GM19372 (cell line): ENCODE data around the gene UBE3A.

Source experiments
- ATAC-seq: cut with Tn5 transposase; IDR thresholded peaks from one replicate; pipeline ENCODE4 v1.9.1; 2021; ENCODE audit warnings: mild to moderate bottlenecking, low read depth, moderate library complexity; ENCODE audit not compliant: unreplicated experiment

UBE3A gene

GRCh38 chr15:25335279-25335678 is 103.5 kb downstream of the UBE3A start:
- no peak for ATAC-seq

- ATAC-seq, result no peak
These were observed 105.8 kb downstream of the UBE3A start for GRCh38 chr15:25333049-25333448.

- no peak for ATAC-seq
These were observed 106.5 kb downstream of the UBE3A start for GRCh38 chr15:25332306-25332705.

GRCh38 chr15:25331860-25332259 is 107.0 kb downstream of the UBE3A start:
- ATAC-seq, result no peak

GRCh38 chr15:25331404-25331803 is 107.4 kb downstream of the UBE3A start:
- no peak for ATAC-seq

- ATAC-seq, result no peak
These were observed 109.1 kb downstream of the UBE3A start for GRCh38 chr15:25329696-25330095.

GRCh38 chr15:25327686-25328085 is 111.1 kb downstream of the UBE3A start:
- ATAC-seq, result no peak

GRCh38 chr15:25325187-25325586 is 113.6 kb downstream of the UBE3A start:
- ATAC-seq, result no peak

- ATAC-seq, result no peak
These were observed 115.4 kb downstream of the UBE3A start for GRCh38 chr15:25323420-25323819.

- ATAC-seq, result no peak
These were observed 151.0 kb downstream of the UBE3A start for GRCh38 chr15:25287823-25288222.
